WERI-Rb-1 (cell line): ENCODE data around the gene GPER1.
"Not testable (repeated sequence)": the region's sequence is repeated elsewhere in the genome, so short reads cannot be mapped to it uniquely, and the experiment has no call there.

Experiments used
- DNase-seq: peaks from one replicate; pipeline ENCODE4 v3.0.0-alpha.2; 2020
- H3K27ac ChIP-seq: fragments of 250-450 bp; sonication (Bioruptor Pico); 2 replicates; pipeline ENCODE4 v1.5.1; 2020; ENCODE audit warnings: mild to moderate bottlenecking, moderate library complexity
- H3K27me3 ChIP-seq: fragments of 250-450 bp; sonication (Bioruptor Pico); 2 replicates; pipeline ENCODE4 v1.5.1; 2021; ENCODE audit warnings: mild to moderate bottlenecking, low read depth, moderate library complexity; ENCODE audit not compliant: insufficient read depth, severe bottlenecking
- H3K36me3 ChIP-seq: fragments of 250-450 bp; sonication (Bioruptor Pico); 2 replicates; pipeline ENCODE4 v1.5.1; 2020; ENCODE audit warnings: mild to moderate bottlenecking, moderate library complexity
- H3K4me3 ChIP-seq: 2 replicates; pipeline ENCODE4 v1.5.1; 2011; ENCODE audit warnings: low read depth, mild to moderate bottlenecking, control low read depth, low read length
- H3K9me3 ChIP-seq: fragments of 250-450 bp; sonication (Bioruptor Pico); 2 replicates; pipeline ENCODE4 v1.5.1; 2021; ENCODE audit warnings: mild to moderate bottlenecking, moderate library complexity; ENCODE audit not compliant: severe bottlenecking
- CTCF ChIP-seq: IDR thresholded peaks from 2 replicates; pipeline ENCODE4 v1.5.1; 2011; ENCODE audit warnings: low read depth, mild to moderate bottlenecking, control low read depth, inconsistent platforms, low read length

GPER1 gene

DNA sequence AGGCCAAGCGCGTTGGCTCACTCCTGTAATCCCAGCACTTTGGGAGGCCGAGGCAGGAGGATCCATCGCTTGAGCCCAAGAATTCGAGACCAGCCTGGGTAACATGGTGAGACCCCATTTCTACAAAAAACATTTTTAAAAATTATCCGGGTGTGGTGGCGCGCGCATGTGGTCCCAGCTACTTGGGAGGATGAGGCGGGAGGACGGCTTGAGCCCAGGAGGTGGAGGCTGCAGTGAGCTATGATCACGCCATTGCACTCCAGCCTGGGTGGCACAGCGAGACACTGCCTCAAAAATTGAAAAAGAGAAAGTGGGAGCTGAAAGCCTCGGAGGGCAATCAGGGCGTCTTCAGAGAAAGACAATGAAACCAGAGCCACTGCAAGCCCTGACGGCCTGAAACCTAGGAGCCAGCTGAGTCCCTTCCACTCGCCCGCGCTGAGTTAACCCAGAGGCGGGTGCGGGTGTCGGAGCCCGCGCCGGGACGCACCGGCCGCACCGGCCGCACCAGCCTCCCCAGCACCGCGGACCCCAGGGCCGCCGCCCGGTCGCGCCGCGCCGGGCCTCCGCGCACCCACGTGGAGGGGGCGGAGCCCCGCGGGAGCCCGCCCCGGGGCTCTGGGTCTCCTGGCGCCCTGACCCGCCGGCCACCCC lies 49.7 kb downstream of the GPER1 start:
- no peaks in the 10 kb centered on the region for H3K27me3 ChIP-seq
- TF ChIP-seq CTCF: no peak
- no peaks in the 10 kb centered on the region; the same call in 1 of the 2 replicates for H3K36me3 ChIP-seq
- H3K4me3 ChIP-seq: peak overlapping the region; percentile 91
- H3K27ac ChIP-seq: peak overlapping the region; percentile 15
- DNase-seq: no peak
- no peaks in the 10 kb centered on the region for H3K9me3 ChIP-seq

GRCh38 chr7:1140476-1141104 lies 52.7 kb downstream of the GPER1 start:
- no peak for DNase-seq
- no peaks in the 10 kb centered on the region for H3K36me3 ChIP-seq
- no peak for TF ChIP-seq CTCF
- H3K4me3 ChIP-seq: no peak overlapping the region
- no peak overlapping the region for H3K27ac ChIP-seq
- H3K27me3 ChIP-seq: no peaks in the 10 kb centered on the region
- H3K9me3 ChIP-seq: no peaks in the 10 kb centered on the region

- Histone ChIP-seq H3K4me3 (no peak overlapping the region), H3K36me3 (no peaks in the 10 kb centered on the region)
- no peak for TF ChIP-seq CTCF
Measured at GRCh38 chr7:1141651-1142050, 53.7 kb downstream of the GPER1 start.

GRCh38 chr7:1142051-1142635 lies 54.2 kb downstream of the GPER1 start:
- no peak overlapping the region for H3K27ac ChIP-seq
- DNase-seq: no peak
- H3K4me3 ChIP-seq: no peak overlapping the region
- no peaks in the 10 kb centered on the region for H3K27me3 ChIP-seq
- TF ChIP-seq CTCF: no peak
- no peaks in the 10 kb centered on the region for H3K36me3 ChIP-seq
- H3K9me3 ChIP-seq: no peaks in the 10 kb centered on the region

More at GRCh38 chr7:1141651-1142050, 53.7 kb downstream of the GPER1 start:
- Histone ChIP-seq H3K9me3 (no peaks in the 10 kb centered on the region), H3K27ac (no peak overlapping the region), H3K27me3 (no peaks in the 10 kb centered on the region)
- DNase-seq: peak; percentile 27

DNA sequence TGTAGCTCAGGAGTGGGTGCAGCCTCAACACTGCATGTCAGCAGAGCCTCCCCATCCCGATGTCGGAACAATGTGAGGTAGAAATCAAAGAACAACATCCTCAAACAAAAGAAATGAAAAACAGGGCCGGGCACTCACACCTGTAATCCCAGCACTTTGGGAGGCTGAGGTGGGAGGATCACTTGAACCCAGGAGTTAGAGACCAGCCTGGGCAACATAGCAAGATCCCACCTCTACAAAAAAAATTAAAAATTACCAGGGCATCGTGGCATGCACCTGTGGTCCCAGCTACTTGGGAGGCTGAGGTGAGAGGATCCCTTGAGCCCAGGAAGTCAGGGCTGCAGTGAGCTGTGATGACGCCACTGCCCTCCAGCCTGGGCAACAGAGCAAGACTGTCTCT lies 55.1 kb downstream of the GPER1 start:
- H3K36me3 ChIP-seq, H3K9me3 ChIP-seq, H3K27ac ChIP-seq, DNase-seq, H3K4me3 ChIP-seq, H3K27me3 ChIP-seq: not testable (repeated sequence)
